Trophoblast cell (in vitro differentiated cells and primary cell): ENCODE results near the gene C2CD2L.

Source experiments
- DNase-seq, 2 donors: peaks; one replicate each; pipeline ENCODE4 v3.0.0-alpha.2; 2016
- H2AFZ ChIP-seq: 2 replicates; pipeline ENCODE4 v1.6.1; 2013; ENCODE audit warnings: low read length, moderate library complexity, mild to moderate bottlenecking; ENCODE audit not compliant: insufficient read depth, poor library complexity
- H2AK5ac ChIP-seq: 2 replicates; pipeline ENCODE4 v1.6.1; 2013; ENCODE audit warnings: mild to moderate bottlenecking, low read length
- H2BK120ac ChIP-seq: 2 replicates; pipeline ENCODE4 v1.6.1; 2013; ENCODE audit warnings: low read length, mild to moderate bottlenecking, moderate library complexity; ENCODE audit not compliant: insufficient read depth, poor library complexity
- H2BK12ac ChIP-seq: 2 replicates; pipeline ENCODE4 v1.6.1; 2013; ENCODE audit warnings: mild to moderate bottlenecking, low read length, moderate library complexity
- H2BK5ac ChIP-seq: 2 replicates; pipeline ENCODE4 v1.6.1; 2013; ENCODE audit warnings: low read length, low read depth, moderate library complexity, mild to moderate bottlenecking; ENCODE audit not compliant: poor library complexity
- H3K14ac ChIP-seq: 2 replicates; pipeline ENCODE4 v1.6.1; 2013; ENCODE audit warnings: mild to moderate bottlenecking, low read length
- H3K18ac ChIP-seq: 2 replicates; pipeline ENCODE4 v1.6.1; 2013; ENCODE audit warnings: mild to moderate bottlenecking, low read length
- H3K23ac ChIP-seq: 2 replicates; pipeline ENCODE4 v1.6.1; 2013; ENCODE audit warnings: low read length
- H3K27ac ChIP-seq: 2 replicates; pipeline ENCODE4 v1.5.1; 2013; ENCODE audit warnings: low read depth, mild to moderate bottlenecking, inconsistent platforms, low read length, moderate library complexity
- H3K27me3 ChIP-seq: 2 replicates; pipeline ENCODE4 v1.6.1; 2013; ENCODE audit warnings: inconsistent platforms, mild to moderate bottlenecking, low read length, moderate library complexity; ENCODE audit not compliant: insufficient read depth
- H3K36me3 ChIP-seq, 2 experiments: 1 replicate in 1 of 2; 2 replicates in 1 of 2; pipeline ENCODE4 v1.6.1; 2013; ENCODE audit warnings: low read length in 2 of 2, mild to moderate bottlenecking in 2 of 2, moderate library complexity in 1 of 2; ENCODE audit not compliant: insufficient read depth in 2 of 2, control insufficient read depth in 1 of 2
- H3K4ac ChIP-seq: 2 replicates; pipeline ENCODE4 v1.6.1; 2013; ENCODE audit warnings: low read depth, mild to moderate bottlenecking, low read length, moderate library complexity
- H3K4me1 ChIP-seq, 2 experiments: 1 replicate in 1 of 2; 2 replicates in 1 of 2; pipeline ENCODE4 v1.6.1; 2013; ENCODE audit warnings: low read length in 2 of 2, mild to moderate bottlenecking in 2 of 2, moderate library complexity in 1 of 2; ENCODE audit not compliant: insufficient read depth in 2 of 2, control insufficient read depth in 1 of 2
- H3K4me2 ChIP-seq: 2 replicates; pipeline ENCODE4 v1.6.1; 2013; ENCODE audit warnings: inconsistent platforms, mild to moderate bottlenecking, low read length, moderate library complexity
- H3K4me3 ChIP-seq: 2 replicates; pipeline ENCODE4 v1.5.1; 2013; ENCODE audit warnings: mild to moderate bottlenecking, low read depth, low read length, inconsistent platforms
- H3K79me1 ChIP-seq: one replicate; pipeline ENCODE4 v1.6.1; 2013; ENCODE audit warnings: low read length
- H3K79me2 ChIP-seq: 2 replicates; pipeline ENCODE4 v1.6.1; 2013; ENCODE audit warnings: low read length, mild to moderate bottlenecking; ENCODE audit not compliant: control insufficient read depth, insufficient read depth, poor library complexity
- H3K9ac ChIP-seq: 2 replicates; pipeline ENCODE4 v1.6.1; 2013; ENCODE audit warnings: mild to moderate bottlenecking, low read length
- H3K9me3 ChIP-seq: 2 replicates; pipeline ENCODE4 v1.6.1; 2013; ENCODE audit warnings: low read depth, mild to moderate bottlenecking, control low read depth, inconsistent platforms, low read length; ENCODE audit not compliant: insufficient read depth
- H4K12ac ChIP-seq: 2 replicates; pipeline ENCODE4 v1.6.1; 2013; ENCODE audit warnings: low read depth, mild to moderate bottlenecking, low read length, moderate library complexity
- H4K8ac ChIP-seq: 2 replicates; pipeline ENCODE4 v1.6.1; 2013; ENCODE audit warnings: low read depth, mild to moderate bottlenecking, low read length, moderate library complexity
- H4K91ac ChIP-seq: one replicate; pipeline ENCODE4 v1.6.1; 2013; ENCODE audit warnings: low read depth, mild to moderate bottlenecking, low read length, moderate library complexity
- WGBS: extraction: QIAGEN DNeasy Blood & Tissue Kit; methylation state at CpG from one replicate; pipeline ENCODE4 v1.1.7; 2013; ENCODE audit warnings: missing lambda C conversion rate; ENCODE audit not compliant: insufficient read length, insufficient coverage; ENCODE audit errors: extremely low coverage; 5-methylcytosine and 5-hydroxymethylcytosine counted together

Gene C2CD2L

GRCh38 chr11:119110439-119110838 lies 3.3 kb downstream of the C2CD2L start:
- no peak overlapping the region for H3K4ac ChIP-seq
- H2AFZ ChIP-seq: no peak overlapping the region
- no peak overlapping the region for H3K4me2 ChIP-seq
- WGBS: no CpG with 5 or more reads among the region's 10 CpGs
- no peak overlapping the region for H2BK120ac ChIP-seq
- H2BK5ac ChIP-seq: no peak overlapping the region
- H2AK5ac ChIP-seq: no peak overlapping the region
- no peak overlapping the region for H2BK12ac ChIP-seq
- H3K9me3 ChIP-seq: peaks cover 1% of the 10 kb centered on the region
- H3K14ac ChIP-seq: no peak overlapping the region
- peaks cover 2% of the 10 kb centered on the region for H3K79me2 ChIP-seq
- no peak overlapping the region for H3K4me3 ChIP-seq
- H4K91ac ChIP-seq: no peak overlapping the region
- peaks cover 10 to 20% of the 10 kb centered on the region in 2 experiments for H3K36me3 ChIP-seq
- no peak for DNase-seq
- H3K4me1 ChIP-seq: peaks cover 14 to 16% of the 10 kb centered on the region in 2 experiments
- no peak overlapping the region for H3K18ac ChIP-seq
- H4K8ac ChIP-seq: no peak overlapping the region
- no peak overlapping the region for H3K9ac ChIP-seq
- H3K27ac ChIP-seq: no peak overlapping the region
- H3K23ac ChIP-seq: no peak overlapping the region
- H3K27me3 ChIP-seq: no peaks in the 10 kb centered on the region
- H3K79me1 ChIP-seq: peaks cover 4% of the 10 kb centered on the region
- no peak overlapping the region for H4K12ac ChIP-seq

GRCh38 chr11:119111361-119111925 lies 4.3 kb downstream of the C2CD2L start:
- H3K14ac ChIP-seq: no peak overlapping the region
- no peak overlapping the region for H2BK120ac ChIP-seq
- H3K27me3 ChIP-seq: no peaks in the 10 kb centered on the region
- H2AFZ ChIP-seq: no peak overlapping the region
- peaks cover 1% of the 10 kb centered on the region for H3K9me3 ChIP-seq
- no peak overlapping the region for H3K4me3 ChIP-seq
- WGBS: no CpG with 5 or more reads among the region's 11 CpGs
- H2BK5ac ChIP-seq: no peak overlapping the region
- no peak overlapping the region for H4K12ac ChIP-seq
- peaks cover 14 to 20% of the 10 kb centered on the region in 2 experiments for H3K36me3 ChIP-seq
- H3K79me2 ChIP-seq: peaks cover 2% of the 10 kb centered on the region
- peaks cover 4% of the 10 kb centered on the region for H3K79me1 ChIP-seq
- no peak overlapping the region for H3K4me2 ChIP-seq
- no peak overlapping the region for H3K4ac ChIP-seq
- H3K23ac ChIP-seq: no peak overlapping the region
- DNase-seq: no peak
- H3K4me1 ChIP-seq: peaks cover 13 to 15% of the 10 kb centered on the region in 2 experiments
- H4K8ac ChIP-seq: no peak overlapping the region
- no peak overlapping the region for H2BK12ac ChIP-seq
- no peak overlapping the region for H3K9ac ChIP-seq
- no peak overlapping the region for H3K27ac ChIP-seq
- no peak overlapping the region for H2AK5ac ChIP-seq
- H3K18ac ChIP-seq: no peak overlapping the region
- no peak overlapping the region for H4K91ac ChIP-seq

GRCh38 chr11:119112314-119113020 lies 5.3 kb downstream of the C2CD2L start:
- H3K79me2 ChIP-seq: peaks cover 2% of the 10 kb centered on the region
- H3K27ac ChIP-seq: no peak overlapping the region
- no peak overlapping the region for H3K9ac ChIP-seq
- no peaks in the 10 kb centered on the region for H3K27me3 ChIP-seq
- no peaks in the 10 kb centered on the region for H3K79me1 ChIP-seq
- H2BK12ac ChIP-seq: no peak overlapping the region
- no peak for DNase-seq
- no CpG with 5 or more reads among the region's 12 CpGs for WGBS
- H3K4me1 ChIP-seq: peaks cover 7 to 10% of the 10 kb centered on the region in 2 experiments
- peaks cover 14 to 20% of the 10 kb centered on the region in 2 experiments for H3K36me3 ChIP-seq
- H4K12ac ChIP-seq: no peak overlapping the region
- H2BK120ac ChIP-seq: no peak overlapping the region
- H2BK5ac ChIP-seq: no peak overlapping the region
- H4K8ac ChIP-seq: no peak overlapping the region
- H3K18ac ChIP-seq: no peak overlapping the region
- no peak overlapping the region for H4K91ac ChIP-seq
- H3K4me3 ChIP-seq: no peak overlapping the region
- no peak overlapping the region for H3K23ac ChIP-seq
- H3K14ac ChIP-seq: no peak overlapping the region
- no peak overlapping the region for H2AK5ac ChIP-seq
- H3K9me3 ChIP-seq: peaks cover 1% of the 10 kb centered on the region
- H3K4me2 ChIP-seq: no peak overlapping the region
- H2AFZ ChIP-seq: no peak overlapping the region
- H3K4ac ChIP-seq: no peak overlapping the region

- Histone ChIP-seq H3K27me3 (no peaks in the 10 kb centered on the region), H2BK120ac (no peak overlapping the region), H3K36me3 (peaks cover 14 to 20% of the 10 kb centered on the region in 2 experiments), H3K79me1 (no peaks in the 10 kb centered on the region), H3K79me2 (no peaks in the 10 kb centered on the region), H3K23ac (no peak overlapping the region), H2BK5ac (no peak overlapping the region), H3K9me3 (peaks cover 1% of the 10 kb centered on the region), H3K18ac (no peak overlapping the region), H3K4me1 (peaks cover 0 to under 1% of the 10 kb centered on the region in 2 experiments), H2AFZ (no peak overlapping the region), H2BK12ac (no peak overlapping the region), H3K27ac (no peak overlapping the region), H4K8ac (no peak overlapping the region), H3K4me3 (no peak overlapping the region), H2AK5ac (no peak overlapping the region), H4K12ac (no peak overlapping the region), H3K4me2 (no peak overlapping the region), H4K91ac (no peak overlapping the region), H3K9ac (no peak overlapping the region), H3K4ac (no peak overlapping the region), H3K14ac (no peak overlapping the region)
- no CpG with 5 or more reads among the region's 9 CpGs for WGBS
- no peak for DNase-seq
Observed at GRCh38 chr11:119113716-119114115, 6.6 kb downstream of the C2CD2L start.
